Measurements from ENCODE around the gene IGSF9.
A peak's percentile ranks its signal among the peaks of the same experiment; 100 is the strongest.
"Not testable (repeated sequence)": the region's sequence is repeated elsewhere in the genome, so short reads cannot be mapped to it uniquely, and the experiment has no call there.

IGSF9 gene

GRCh38 chr1:159918352-159919200 is 26.8 kb downstream of the IGSF9 start:
- no peak for DNase-seq

GRCh38 chr1:159917533-159918351 is 27.7 kb downstream of the IGSF9 start:
- DNase-seq: no peak

- DNase-seq: no peak
Measured at GRCh38 chr1:159916242-159917051, 29.0 kb downstream of the IGSF9 start.

GRCh38 chr1:159915571-159916241 is 29.7 kb downstream of the IGSF9 start:
- DNase-seq: no peak

- no peak for DNase-seq
Measured at GRCh38 chr1:159914252-159915018, 31.0 kb downstream of the IGSF9 start.

- DNase-seq: peak; percentile 44
Measured at GRCh38 chr1:159913451-159914192, 31.8 kb downstream of the IGSF9 start.

GRCh38 chr1:159911326-159912070 is 33.9 kb downstream of the IGSF9 start:
- no peak for DNase-seq

- no peak for DNase-seq
Measured at GRCh38 chr1:159908031-159908940, 37.1 kb downstream of the IGSF9 start.

GRCh38 chr1:159906960-159907359 is 38.5 kb downstream of the IGSF9 start:
- DNase-seq: no peak

GRCh38 chr1:159904036-159904435 is 41.4 kb downstream of the IGSF9 start:
- DNase-seq: not testable (repeated sequence)

- DNase-seq: no peak
Measured at GRCh38 chr1:159902541-159902940, 42.9 kb downstream of the IGSF9 start.

GRCh38 chr1:159900755-159901360 is 44.6 kb downstream of the IGSF9 start:
- DNase-seq: no peak

- peak; percentile 52 for DNase-seq
Measured at GRCh38 chr1:159900086-159900680, 45.2 kb downstream of the IGSF9 start, which contains the start of gene CFAP45. Gene CFAP45, minus strand, starts transcription at chr1:159900165. Its CDS starts 67 bp downstream, at chr1:159900098.

- not testable (repeated sequence) for DNase-seq
Measured at GRCh38 chr1:159899634-159900033, 45.8 kb downstream of the IGSF9 start.

- no peak for DNase-seq
Measured at GRCh38 chr1:159898527-159898926, 46.9 kb downstream of the IGSF9 start.

GRCh38 chr1:159897962-159898361 is 47.5 kb downstream of the IGSF9 start:
- no peak for DNase-seq

GRCh38 chr1:159896546-159896930 is 48.9 kb downstream of the IGSF9 start:
- no peak for DNase-seq

Data from DMS79 (cell line).